Hematopoietic multipotent progenitor cell (in vitro differentiated cells): ENCODE results near the gene RASGEF1B. TPM values are rescaled to one million over a fixed set of nuclear protein-coding genes. Genes with fewer than 3 reads are reported as not detected.

Source experiments
- DNase-seq, 3 donors: peaks; one replicate each; pipeline ENCODE4 v3.0.0-alpha.2; 2011 to 2015; ENCODE audit warnings: low read depth in 2 of 3, low spot score in 2 of 3
- total RNA-seq: library from RNA; depleted of rRNA; stranded (reverse); fragments of >200 nt; gene quantifications from one replicate; pipeline ENCODE4 v1.2.3, GENCODE V29; 2012

The RASGEF1B gene
- total RNA-seq, 1 donor: 15.1 TPM

DNA sequence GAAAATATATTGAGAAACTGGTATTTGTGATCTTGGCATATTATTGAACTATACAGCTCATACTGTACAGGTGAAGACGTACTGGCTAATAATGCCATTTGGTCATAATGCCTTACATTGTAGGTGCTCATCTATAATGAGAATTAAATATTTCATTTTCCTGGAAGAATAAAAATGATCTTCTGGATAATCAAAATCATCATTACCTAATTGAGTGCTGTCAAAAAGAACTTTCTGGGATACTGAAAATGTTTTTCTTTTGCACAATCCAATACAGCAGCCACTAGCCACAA, 4.1 kb downstream of the RASGEF1B start:
- no peak for DNase-seq

DNA sequence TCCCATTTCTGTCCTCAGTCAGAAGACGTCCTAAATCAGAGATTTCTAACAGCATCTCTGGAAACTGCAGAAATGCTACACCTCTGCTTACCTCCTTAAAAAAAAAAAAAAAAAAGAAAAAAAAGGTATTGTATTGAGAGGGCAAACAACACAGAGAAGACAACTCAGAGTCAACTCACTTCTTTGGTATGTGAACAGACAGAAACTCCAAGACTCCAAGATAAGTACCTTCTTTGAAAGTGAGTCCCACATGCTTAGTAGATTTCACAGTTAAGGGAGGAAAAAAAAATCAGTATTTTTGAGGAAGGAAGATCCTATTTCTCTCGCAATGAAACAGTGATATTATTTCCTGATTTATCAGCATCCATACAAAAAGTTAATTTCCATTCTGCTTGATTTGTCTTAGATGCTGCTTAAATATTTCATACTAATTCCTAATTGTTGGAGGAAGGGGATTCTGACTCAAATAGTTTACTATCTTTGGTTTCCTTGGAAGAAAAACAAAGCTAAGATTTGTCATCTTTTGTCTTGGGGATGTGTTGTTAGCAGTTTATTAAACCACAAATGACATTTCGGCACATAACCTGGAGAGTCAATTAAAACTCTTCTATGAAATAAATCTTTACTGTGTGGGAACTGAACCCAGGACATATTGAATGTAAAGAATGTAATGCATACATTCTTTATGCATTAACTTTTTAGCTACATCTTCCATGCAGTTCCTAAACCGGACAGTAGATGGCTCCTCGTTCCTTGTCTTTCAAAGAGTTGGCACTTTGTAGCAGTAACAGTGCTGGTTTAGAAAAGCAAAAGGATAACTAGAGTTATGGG, 4.7 kb downstream of the RASGEF1B start:
- peak; percentile 47 to 90 (median 67) for DNase-seq

DNA sequence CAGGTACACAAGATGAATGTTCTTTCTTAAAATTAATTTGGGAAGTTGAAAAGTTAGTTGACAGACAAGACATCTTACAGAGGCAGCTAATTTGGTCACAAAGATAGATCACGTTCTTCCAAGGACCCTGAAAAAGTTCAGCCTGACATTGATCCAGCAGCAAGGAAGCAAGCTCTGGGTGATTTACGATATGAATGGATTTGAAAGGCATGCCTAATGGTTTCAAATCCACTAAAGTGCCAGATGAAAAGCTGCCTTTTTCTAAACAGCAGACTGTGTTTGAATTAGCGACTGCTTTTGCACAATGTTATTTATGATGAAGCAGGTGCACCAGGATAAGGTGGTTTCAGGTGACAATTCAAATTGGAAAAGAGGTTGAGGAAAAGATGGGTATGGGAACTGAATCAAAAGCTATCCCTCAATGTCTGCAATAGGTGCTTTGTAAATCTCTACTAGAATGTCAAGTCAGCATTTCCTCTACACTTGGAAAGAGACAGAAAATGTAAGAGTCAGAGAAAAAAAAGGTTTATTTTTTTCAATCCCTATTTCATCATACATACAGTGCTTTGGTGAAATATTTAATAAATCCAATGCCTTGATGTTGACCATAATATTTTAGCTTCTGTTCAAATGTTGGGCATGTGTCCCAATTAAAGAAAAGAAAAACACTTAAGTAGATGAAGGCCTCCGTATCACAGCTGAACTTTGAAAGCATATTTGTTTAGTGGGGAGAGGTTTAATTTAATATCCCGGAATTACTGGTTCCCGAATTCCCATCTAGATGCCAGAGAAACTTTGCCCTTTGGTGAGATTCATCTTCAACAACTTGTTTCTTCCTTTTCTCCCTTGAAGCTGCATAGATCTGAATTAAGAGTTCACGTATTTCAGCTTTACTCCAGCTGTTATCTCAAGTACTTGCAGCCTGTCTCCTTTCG, 6.0 kb downstream of the RASGEF1B start:
- no peak for DNase-seq

DNA sequence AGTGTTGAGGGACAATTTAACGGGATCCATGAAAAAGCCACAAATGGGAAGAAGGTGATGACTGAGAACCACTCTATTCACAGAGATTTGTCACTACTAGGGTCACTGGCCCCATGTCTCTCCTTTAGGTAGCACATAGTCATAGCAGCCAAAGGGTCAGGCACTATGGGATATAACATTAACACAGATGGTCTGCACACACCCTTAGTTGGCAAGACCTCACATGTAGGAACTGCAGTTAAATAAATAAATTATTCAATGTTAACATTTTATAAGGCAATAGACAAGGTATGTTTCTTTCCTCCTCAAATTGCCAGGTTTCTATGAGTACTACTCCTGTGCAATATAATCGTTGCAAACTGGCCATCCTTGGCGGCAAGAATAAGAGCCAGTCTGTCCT, 10.9 kb downstream of the RASGEF1B start:
- no peak for DNase-seq

DNA sequence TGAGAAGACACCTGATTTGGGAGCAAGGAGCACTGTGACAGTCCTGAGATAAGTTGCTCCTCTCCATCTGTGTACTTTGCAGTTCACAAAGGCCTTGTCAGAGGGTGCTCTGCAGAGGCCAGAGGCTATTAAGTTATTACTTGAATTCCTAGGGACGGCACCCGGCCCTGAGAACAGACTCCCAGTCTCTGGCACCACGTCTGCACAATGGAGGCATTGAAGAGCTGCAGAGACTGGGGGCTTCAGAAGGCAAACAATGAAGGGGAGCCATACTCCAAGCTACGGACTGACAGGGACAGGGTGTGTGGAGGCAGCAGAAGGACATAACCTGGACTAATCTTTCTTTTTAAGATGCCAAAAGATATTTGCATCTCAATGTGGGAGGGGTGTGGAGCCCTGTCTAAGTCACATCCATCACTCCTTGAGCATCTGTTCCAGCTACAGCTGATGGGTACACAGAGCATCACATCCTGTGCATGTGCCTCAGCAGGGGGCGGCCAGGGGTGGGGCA, 11.5 kb downstream of the RASGEF1B start:
- no peak for DNase-seq

DNA sequence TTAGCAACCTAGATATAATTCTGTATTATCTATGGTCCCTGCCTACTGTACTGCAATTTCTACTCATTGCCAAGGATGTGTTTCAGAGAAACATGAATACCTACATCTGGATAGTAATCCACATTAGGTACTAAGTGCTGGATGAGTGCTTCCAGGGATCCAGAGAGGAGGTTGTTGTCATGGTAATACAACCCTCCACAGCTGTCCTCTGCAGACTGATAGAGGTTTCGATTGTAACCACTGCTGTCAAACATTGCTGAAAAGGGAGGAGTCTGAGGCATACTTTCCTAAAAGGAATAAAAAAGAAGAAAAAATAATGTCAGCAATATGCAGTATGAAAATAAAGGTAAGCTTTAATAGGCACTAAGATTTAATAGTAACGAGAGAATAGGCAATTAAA, 12.5 kb downstream of the RASGEF1B start:
- DNase-seq: no peak

DNA sequence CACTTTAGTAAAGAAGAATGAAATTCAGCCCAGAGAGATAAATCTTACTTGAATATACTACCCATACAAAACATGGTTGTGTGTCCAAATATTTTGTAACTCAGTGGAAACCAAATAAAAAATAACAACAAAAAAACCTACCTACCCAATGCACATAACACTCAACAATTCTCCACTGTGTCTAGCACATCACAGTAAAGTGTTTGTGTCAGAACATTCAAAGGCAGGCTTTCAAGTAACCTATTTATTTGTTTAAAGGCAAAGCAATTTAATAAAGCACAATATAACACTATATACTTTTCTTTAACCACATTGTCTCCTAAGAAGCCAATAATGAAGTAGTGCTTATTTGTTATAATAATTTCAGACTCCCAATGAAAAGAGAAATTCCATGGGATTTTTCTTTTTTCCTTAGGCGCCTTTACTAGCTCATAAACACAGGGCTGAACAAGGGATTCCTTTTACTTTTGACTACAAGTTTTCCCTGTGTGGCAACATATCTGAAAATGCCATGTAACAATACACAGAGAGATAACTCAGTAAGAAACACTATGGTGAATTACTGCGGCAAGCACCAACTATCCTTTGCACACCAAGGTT, 13.7 kb downstream of the RASGEF1B start:
- no peak for DNase-seq

DNA sequence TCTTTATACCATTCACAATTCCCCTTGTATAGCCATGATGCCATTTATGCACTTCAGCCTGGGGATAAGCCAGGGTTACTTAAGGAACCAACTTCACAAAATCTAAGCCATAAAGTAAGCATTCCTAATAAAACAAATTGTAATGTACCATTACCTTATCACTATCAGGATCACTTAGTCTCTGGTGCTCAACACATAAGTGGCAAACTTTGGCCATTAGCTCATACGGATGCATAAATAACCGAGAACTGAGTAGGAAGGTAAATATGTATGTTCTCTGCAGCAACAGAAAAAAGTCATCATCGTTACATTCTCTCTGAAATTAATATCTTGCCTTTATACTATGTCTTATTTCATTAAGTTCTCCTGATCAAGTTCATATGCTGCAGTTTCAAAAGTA, 14.4 kb downstream of the RASGEF1B start:
- no peak for DNase-seq

DNA sequence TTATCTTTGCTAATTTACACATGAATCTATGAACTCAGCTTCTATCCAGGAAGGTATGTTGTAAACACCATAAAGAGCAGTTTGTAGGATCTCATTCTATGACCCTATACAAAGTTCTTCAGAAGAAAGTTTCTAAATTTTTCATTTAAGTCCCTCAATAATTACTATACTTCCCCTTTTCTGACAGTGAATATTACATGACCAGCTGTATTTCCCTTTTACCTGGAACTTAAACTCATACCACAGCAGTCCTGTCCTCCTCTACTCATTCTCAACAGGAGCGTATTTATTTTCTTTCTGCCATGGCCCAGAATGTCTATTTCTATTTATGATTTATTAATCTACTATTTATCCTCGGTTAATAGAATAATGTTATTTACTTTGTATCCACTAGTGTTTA, 15.8 kb downstream of the RASGEF1B start:
- peak in 1 of 3 donors; percentile 28 for DNase-seq

DNA sequence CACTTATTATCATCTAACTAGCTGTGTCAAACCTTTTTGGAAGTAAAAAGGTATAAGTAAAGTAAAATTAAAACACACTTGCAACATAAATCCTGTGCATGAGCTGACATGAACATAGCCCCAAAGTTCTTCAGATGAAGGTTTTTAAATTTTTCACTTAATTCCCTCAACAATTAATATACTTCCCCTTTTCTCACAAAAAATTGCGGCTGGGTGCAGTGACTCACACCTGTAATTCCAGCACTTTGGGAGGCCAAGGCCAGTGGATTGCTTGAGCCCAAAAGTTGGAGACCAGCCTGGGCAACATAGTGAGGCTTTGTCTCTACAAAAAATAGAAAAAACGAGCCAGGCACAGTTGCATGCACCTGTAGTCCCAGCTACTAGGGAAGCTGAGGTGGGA, 16.8 kb downstream of the RASGEF1B start:
- peak in 2 of 3 donors; percentile 35 to 61 for DNase-seq

DNA sequence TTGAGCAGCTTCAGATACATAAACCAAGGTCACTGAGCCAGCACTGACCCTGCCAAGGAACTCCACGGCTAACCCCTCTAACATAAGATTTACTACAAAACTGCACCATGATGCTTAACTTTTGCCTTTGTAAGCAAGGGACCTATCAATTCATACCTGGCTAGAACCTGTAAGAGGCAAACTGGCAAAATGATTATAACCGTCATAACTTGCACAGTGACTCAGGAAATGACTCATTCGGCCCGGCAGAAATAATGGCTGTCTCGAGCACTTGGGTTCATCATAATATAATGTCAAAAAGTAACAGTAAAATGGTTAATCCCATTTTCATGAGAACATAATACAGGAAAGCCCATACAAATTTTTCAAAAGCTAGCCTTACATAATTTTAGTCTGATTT, 17.2 kb downstream of the RASGEF1B start:
- DNase-seq: peak in 2 of 3 donors; percentile 56 to 59

DNA sequence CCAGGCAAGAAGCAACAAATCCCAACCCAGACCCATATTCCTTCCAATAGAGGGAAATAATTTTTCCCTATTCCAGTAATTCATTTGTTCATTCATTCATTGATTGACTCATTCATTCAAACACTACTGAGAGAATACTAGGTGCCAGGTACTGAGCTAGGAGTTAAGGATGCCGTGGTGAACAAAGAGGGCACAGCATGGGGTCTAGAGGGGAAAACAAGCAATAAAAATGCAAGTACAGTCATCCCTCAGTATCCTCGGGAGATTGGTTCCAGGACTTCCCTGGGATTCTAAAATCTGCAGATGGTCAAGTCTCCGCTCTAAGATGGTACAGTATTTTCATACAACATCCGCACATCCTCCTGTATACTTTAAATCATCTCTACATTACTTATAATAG, 18.7 kb downstream of the RASGEF1B start:
- DNase-seq: no peak

DNA sequence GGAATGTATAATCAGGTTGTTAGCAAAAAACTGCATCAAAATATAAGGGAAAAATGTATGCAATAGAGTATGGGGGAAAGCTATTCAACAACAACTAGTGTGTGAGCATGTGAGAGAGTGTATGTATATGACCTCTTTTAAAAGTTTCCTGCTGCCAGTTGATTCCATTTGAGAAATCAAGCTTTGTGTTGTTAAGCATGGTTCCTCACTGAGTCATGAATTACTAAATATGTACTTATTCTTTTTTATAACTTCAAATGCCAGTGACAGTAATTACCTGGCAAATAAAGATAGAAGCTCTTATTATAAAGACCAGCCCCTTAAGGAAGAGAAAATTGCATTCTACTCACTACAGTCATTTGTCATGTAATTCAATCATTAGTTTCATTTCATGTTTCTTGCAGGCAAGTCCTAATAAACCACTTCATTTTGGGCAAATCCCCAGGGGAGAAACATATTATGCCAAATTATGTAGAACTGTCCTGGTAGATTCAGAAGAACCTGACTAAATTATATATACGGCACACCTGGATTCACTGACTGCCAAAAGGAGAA, 19.2 kb downstream of the RASGEF1B start:
- DNase-seq: no peak

DNA sequence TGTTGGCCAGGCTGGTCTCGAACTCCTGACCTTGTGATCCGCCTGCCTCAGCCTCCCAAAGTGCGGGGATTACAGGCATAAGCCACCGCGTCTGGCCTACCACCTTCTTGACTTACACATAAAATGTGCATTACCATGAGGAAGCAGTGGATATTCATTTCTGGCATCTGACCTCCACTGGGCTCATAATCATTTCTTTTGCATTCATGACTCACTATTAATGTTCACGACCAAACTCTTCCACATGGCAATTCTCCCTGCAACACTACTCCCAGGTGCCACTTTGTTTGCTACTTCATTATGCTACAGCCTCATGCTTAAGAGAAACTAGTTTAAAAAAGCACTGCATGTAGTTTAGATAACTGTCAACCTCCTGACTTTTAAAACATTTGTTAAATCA, 22.7 kb downstream of the RASGEF1B start:
- no peak for DNase-seq

DNA sequence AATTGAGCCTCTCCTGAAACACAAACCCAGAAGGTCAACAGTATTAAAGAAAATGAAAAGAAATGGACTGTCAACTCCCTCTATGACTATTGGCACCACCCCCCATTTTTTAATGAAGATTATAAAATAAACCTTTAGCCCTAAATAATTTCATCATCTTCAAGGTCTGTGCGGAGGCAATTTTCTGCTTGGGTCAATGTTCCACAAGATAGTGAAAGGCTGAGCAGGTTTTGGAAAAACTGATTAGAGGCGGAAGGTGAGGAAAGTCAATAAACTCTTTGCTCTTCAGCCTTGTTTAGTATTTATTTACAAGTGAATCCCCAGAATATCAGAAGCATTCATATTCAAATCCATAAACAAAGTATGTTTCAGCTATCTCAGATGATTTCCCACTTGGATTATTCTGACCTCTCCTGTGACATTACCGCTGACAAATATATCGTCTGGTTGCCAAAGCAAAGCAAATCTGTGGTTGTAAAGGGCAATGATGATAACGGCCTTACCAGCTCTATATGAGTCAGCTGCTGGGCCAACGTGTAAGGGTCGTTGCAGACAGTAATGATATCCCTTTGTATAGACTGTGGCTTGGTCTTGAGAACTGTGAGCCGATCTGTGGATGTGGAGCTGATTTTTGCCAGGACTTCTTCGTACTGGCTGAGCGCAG, 24.0 kb downstream of the RASGEF1B start:
- no peak for DNase-seq

DNA sequence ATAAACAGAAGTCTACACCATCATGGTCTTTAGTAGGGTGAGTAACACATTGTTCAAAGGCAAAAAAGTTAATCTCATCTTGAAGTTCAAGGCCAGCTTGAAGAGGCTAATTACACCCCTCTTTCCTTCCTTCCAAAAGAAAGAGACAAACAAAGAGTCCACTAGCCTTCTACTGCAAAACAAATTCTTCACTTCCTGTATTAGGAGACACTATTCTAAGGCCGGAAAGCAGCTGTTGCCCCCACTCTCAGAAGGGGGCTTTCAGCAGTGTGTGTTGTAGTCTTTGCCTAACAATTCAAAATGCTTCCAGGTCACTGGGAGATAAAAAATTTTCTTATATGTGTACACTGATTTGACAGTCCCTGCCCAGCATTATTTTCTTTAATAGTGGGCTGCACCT, 25.1 kb downstream of the RASGEF1B start:
- no peak for DNase-seq

DNA sequence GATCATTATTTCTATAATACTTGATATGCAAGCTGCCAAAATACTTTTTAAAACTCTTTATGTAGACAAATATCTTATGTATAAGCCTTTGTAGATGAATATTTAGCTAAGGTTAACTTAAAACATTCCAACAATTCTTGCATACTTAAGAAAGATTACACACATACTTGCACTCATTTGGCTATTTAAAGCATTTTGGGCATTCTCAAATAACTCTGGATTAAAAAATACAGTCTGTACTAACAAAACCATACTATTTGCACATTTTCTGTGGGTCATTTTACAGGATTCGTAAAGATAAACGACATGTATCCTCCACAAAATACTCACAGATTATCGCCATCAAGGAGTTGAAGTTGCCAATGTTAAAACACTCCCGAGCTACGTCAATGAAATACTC, 26.5 kb downstream of the RASGEF1B start:
- no peak for DNase-seq

DNA sequence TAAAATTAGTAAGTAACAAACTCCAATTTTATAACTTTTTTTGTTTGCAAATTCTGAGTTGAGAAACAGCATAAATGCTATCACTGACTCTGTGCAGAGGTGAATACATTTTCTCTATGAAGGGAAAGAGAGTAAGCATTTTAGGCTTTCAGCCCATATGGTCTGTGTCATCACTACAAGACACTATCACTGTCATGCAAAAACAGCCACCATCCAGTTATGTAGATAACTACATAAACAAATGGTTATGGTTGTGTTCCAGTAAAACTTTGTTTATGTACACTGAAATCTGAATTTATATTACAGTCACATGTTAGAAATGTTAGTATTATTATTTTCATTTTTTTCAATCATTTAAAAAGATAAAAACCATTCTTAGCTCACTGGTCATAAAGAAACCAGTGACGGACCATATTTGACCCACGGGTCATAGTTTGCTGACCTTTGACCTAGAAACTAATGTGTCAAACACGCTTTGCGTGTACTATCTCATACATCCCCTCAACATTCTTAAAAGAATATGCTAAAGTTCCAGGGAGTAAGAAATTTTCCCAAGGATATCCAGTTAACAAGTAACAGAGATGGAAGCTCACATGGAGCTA, 29.1 kb downstream of the RASGEF1B start:
- no peak for DNase-seq

DNA sequence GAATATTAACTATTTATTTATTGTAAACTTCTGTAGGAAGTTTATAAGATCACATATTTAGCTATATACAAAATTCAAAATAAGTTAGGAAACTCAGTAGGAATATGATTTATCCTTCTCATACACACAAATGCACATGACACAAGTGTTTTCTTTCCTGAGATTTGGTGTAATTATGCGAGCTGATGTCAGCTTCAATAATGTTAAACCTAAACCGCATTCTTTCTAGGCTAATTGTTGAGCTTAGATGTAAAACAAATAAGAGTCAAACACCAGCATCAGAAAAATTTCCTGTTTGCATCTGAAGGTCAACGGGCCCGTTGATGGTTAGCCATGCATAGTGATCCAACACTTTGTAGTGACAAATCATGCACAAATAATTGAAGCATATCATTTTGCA, 30.8 kb downstream of the RASGEF1B start:
- DNase-seq: no peak

DNA sequence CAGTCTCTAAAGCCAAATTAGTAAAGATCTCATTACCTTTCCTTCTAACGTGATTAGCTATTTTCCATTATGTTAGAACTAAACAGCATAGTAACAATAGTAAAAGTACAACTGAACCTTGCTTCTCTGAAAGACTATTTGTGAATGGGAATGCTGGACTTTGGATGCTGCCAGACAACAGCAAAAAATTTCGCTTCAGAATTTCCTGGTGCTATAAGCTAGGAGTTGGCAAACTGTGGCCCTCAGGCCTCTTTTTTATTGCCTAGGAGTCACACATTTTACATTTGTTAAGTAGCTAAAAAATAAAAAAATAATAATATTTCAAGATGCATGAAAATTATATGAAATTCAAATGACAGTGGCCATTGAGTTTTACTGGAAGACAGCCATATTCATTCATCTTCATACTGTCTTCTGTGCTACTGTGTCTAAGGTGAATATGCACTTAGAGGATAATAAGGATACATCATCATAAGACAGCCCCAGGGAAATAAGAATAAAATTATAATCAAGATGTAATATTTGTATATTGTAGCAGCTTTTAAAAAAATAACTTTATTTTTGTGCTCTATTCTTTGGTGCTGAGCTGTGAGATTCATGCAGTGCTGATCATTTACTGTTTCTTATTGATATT, 34.6 kb downstream of the RASGEF1B start:
- DNase-seq: no peak
